HFFc6 (cell line): Measurements from ENCODE around the gene TPRG1. TPM values are rescaled to one million over a fixed set of nuclear protein-coding genes. Genes with fewer than 3 reads are reported as not detected.
A peak's percentile ranks its signal among the peaks of the same experiment; 100 is the strongest.

Experiments
- DNase-seq: peaks from one replicate; pipeline ENCODE4 v3.0.0-alpha.2; 2018
- H3K27ac Mint-ChIP-seq: 2 replicates; pipeline ENCODE4 v1.8.0; 2020; ENCODE audit warnings: mild to moderate bottlenecking, mixed read lengths
- H3K27me3 Mint-ChIP-seq: 2 replicates; pipeline ENCODE4 v1.8.0; 2021; ENCODE audit warnings: mild to moderate bottlenecking, moderate library complexity, mixed read lengths; ENCODE audit not compliant: insufficient read depth
- H3K36me3 Mint-ChIP-seq: 2 replicates; pipeline ENCODE4 v1.8.0; 2021; ENCODE audit warnings: low read depth, mixed read lengths
- H3K4me1 Mint-ChIP-seq: 2 replicates; pipeline ENCODE4 v1.8.0; 2020; ENCODE audit warnings: low read depth, mixed read lengths
- H3K4me3 Mint-ChIP-seq: 2 replicates; pipeline ENCODE4 v1.8.0; 2020; ENCODE audit warnings: mild to moderate bottlenecking, moderate library complexity, mixed read lengths
- H3K9me3 Mint-ChIP-seq: 2 replicates; pipeline ENCODE4 v1.8.0; 2020; ENCODE audit warnings: mild to moderate bottlenecking, mixed read lengths
- total RNA-seq, 6 experiments: library from RNA; stranded (reverse); fragmentation: NEBNext Ultra II Directional; extraction: Animal tissue kit (Norgen Biotek cat#: 25700); gene quantifications; 2 replicates in 1 of 6; 3 replicates in 5 of 6; pipeline ENCODE4 v1.2.3, GENCODE V29; 2021
- TF ChIP-seq, protein P1 (sequence below): fragments of 200-600 bp; sonication (generic); IDR thresholded peaks from 2 replicates; pipeline ENCODE4 v1.5.0; 2021; ENCODE audit warnings: antibody characterized with exemption, mild to moderate bottlenecking

Gene TPRG1
- total RNA-seq, 6 experiments from 2014 or later, result not detected

- H3K36me3 Mint-ChIP-seq, result no peaks in the 10 kb centered on the region
- no peak overlapping the region for H3K4me3 Mint-ChIP-seq
Observed at GRCh38 chr3:189340680-189341460, 169.1 kb downstream of the TPRG1 start.

DNA sequence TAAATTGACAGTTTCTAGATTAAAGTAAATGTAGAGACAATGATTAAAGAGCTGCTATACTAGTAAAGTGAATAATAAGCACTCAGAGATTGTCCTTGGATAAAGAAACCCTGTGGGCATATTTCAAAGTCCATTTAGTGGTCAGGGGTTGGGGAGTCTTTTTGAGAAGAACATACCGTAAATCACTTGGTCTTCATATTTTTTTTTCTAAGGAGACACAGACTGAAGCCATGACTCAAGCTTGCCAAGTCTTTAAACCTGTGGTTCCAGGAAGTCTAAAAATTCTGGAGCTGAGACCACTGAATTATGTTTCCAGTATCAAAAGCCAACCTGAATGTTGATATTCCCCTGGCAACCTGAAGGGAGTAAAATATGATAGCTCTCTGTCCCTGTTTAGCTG is 171.0 kb downstream of the TPRG1 start:
- Mint-ChIP-seq H3K9me3 (peaks cover 9% of the 10 kb centered on the region), H3K36me3 (no peaks in the 10 kb centered on the region), H3K4me1 (no peaks in the 10 kb centered on the region), H3K4me3 (no peak overlapping the region), H3K27ac (no peak overlapping the region), H3K27me3 (no peaks in the 10 kb centered on the region)
- TF ChIP-seq, protein P1, sequence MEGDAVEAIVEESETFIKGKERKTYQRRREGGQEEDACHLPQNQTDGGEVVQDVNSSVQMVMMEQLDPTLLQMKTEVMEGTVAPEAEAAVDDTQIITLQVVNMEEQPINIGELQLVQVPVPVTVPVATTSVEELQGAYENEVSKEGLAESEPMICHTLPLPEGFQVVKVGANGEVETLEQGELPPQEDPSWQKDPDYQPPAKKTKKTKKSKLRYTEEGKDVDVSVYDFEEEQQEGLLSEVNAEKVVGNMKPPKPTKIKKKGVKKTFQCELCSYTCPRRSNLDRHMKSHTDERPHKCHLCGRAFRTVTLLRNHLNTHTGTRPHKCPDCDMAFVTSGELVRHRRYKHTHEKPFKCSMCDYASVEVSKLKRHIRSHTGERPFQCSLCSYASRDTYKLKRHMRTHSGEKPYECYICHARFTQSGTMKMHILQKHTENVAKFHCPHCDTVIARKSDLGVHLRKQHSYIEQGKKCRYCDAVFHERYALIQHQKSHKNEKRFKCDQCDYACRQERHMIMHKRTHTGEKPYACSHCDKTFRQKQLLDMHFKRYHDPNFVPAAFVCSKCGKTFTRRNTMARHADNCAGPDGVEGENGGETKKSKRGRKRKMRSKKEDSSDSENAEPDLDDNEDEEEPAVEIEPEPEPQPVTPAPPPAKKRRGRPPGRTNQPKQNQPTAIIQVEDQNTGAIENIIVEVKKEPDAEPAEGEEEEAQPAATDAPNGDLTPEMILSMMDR, result no peak
- no peak for DNase-seq

More at GRCh38 chr3:189340680-189341460, 169.1 kb downstream of the TPRG1 start:
- Mint-ChIP-seq H3K4me1 (no peaks in the 10 kb centered on the region), H3K9me3 (peaks cover 17% of the 10 kb centered on the region), H3K27me3 (no peaks in the 10 kb centered on the region), H3K27ac (no peak overlapping the region)
- DNase-seq, result no peak
- TF ChIP-seq, protein P1, result peak; percentile 17; the same call in 1 of the 2 replicates

GRCh38 chr3:189344996-189345395 is 173.2 kb downstream of the TPRG1 start:
- Mint-ChIP-seq H3K27me3 (no peaks in the 10 kb centered on the region), H3K9me3 (peaks cover 4% of the 10 kb centered on the region; the same call in 1 of the 2 replicates), H3K4me1 (no peaks in the 10 kb centered on the region), H3K36me3 (no peaks in the 10 kb centered on the region), H3K27ac (no peak overlapping the region), H3K4me3 (no peak overlapping the region)
- TF ChIP-seq, protein P1, result no peak
- no peak for DNase-seq

DNA sequence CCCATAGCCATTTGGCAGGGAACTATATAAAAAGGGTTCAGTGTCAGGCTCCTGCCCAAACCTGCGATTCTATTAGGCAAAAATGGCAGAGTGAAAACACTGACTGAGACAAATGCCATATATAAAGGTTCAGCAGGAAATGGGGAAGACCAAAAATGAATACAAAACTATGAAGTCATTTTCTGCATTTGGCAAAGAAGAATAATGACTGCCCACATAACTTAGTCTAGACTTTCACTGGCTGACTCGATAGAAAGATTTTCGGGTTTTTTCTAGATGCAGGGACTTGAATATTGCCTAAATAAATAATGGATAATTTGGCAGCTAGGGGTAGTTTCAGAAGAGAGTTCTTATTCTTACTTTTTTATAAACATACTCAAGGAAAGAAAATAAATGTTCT is 178.0 kb downstream of the TPRG1 start:
- DNase-seq, result no peak
- Mint-ChIP-seq H3K9me3 (peaks cover 9% of the 10 kb centered on the region; the same call in 1 of the 2 replicates), H3K27ac (no peak overlapping the region)

GRCh38 chr3:189353318-189353965 is 181.7 kb downstream of the TPRG1 start:
- Mint-ChIP-seq H3K4me1 (no peaks in the 10 kb centered on the region), H3K27me3 (no peaks in the 10 kb centered on the region), H3K27ac (no peak overlapping the region), H3K9me3 (peaks cover 5% of the 10 kb centered on the region; the same call in 1 of the 2 replicates), H3K36me3 (no peaks in the 10 kb centered on the region; the same call in 1 of the 2 replicates), H3K4me3 (no peak overlapping the region)
- TF ChIP-seq, protein P1, result no peak
- DNase-seq, result no peak

More for the DNA sequence above, 178.0 kb downstream of the TPRG1 start:
- H3K36me3 Mint-ChIP-seq, result no peaks in the 10 kb centered on the region; the same call in 1 of the 2 replicates
- no peaks in the 10 kb centered on the region for H3K4me1 Mint-ChIP-seq
- TF ChIP-seq, protein P1, result no peak
- H3K4me3 Mint-ChIP-seq, result no peak overlapping the region
- no peaks in the 10 kb centered on the region for H3K27me3 Mint-ChIP-seq
